Measurements from ENCODE around the gene RAB36. TPM values are rescaled to one million over a fixed set of nuclear protein-coding genes. Genes with fewer than 3 reads are reported as not detected.
A peak's percentile ranks its signal among the peaks of the same experiment; 100 is the strongest.

RAB36 gene
- total RNA-seq, 2 experiments from 2014 or later = 0.41 to 3.0 TPM

DNA sequence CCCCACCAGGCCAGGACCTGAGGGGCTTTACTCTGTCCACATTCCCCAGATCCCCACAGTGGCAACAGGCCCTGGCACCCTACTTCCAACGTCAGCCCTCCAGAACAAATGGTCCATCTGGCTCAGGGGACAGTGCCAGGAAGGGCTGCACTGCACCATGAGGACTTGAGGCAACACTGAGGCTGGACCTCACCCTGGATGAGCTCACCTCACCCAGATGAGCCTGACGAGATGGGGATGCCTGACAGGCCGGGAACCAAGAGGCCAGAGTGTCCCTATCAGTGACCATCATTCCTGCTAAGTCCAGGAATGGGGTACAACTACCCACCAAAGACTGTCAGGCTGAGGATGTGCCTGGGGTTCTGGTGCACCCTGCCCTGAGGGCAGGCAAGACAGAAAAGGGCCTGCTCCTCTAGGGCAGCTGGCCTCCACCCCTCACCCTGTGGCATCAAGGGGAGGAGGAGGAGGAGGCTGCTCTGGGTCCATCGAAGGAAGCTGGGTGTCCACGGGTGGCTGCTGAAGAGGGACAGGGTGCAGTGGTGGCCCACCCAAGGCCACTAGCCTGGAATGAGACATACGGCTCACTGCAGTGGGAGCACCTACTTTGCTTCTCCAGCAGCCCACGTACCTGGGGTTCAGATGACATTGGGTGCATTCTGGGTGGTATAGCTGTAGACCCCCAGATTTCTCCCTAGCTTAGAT, 18.1 kb upstream of the RAB36 start:
- ChIA-PET POLR2A (interaction anchor here (1.2 to 1.3 kb wide), 3 partner anchors 8 to 170 kb away, joined by 3 to 4 read pairs (median 4); no protein-coding TSS in a partner anchor), CTCF (ENCODE audit: unreplicated experiment) (interaction anchor here (3.8 kb wide), 1 partner anchor 168 kb away, joined by 23 read pairs; no protein-coding TSS in a partner anchor)
- H4K20me1 ChIP-seq (ENCODE audit: insufficient read depth, low read length) = no peaks in the 10 kb centered on the region
- H3K9me2 ChIP-seq (ENCODE audit: insufficient read depth, low read length) = no peaks in the 10 kb centered on the region
- H2AFZ ChIP-seq (ENCODE audit: low read length) = no peak overlapping the region
- no peak for DNase-seq (ENCODE audit: low spot score)
- no peak overlapping the region for H3K4me3 ChIP-seq (ENCODE audit: low read depth, low read length, poor library complexity, severe bottlenecking)
- H3K79me2 ChIP-seq (ENCODE audit: insufficient read depth, low read depth, low read length) = no peaks in the 10 kb centered on the region
- peaks cover 19% of the 10 kb centered on the region; the same call in 1 of the 2 replicates for H3K36me3 ChIP-seq (ENCODE audit: insufficient read depth, low read length)
- no peak overlapping the region for H3K4me2 ChIP-seq (ENCODE audit: low read length)
- H3K27ac ChIP-seq (ENCODE audit: low read depth, low read length, poor library complexity, severe bottlenecking) = no peak overlapping the region
- no peaks in the 10 kb centered on the region for H3K9me3 ChIP-seq (ENCODE audit: low read length)
- H3K4me1 ChIP-seq (ENCODE audit: insufficient read depth, low read length, poor library complexity, severe bottlenecking) = peaks cover 17% of the 10 kb centered on the region
- BruUV-seq (replicated peaks) = no TSS peak
- intact Hi-C loops (cut with micrococcal nuclease; ENCODE audit: unreplicated experiment) = loop anchor here (5.0 to 10.0 kb wide), 4 partner anchors 90 to 322 kb away; no protein-coding TSS in a partner anchor
- TF ChIP-seq, protein P1, sequence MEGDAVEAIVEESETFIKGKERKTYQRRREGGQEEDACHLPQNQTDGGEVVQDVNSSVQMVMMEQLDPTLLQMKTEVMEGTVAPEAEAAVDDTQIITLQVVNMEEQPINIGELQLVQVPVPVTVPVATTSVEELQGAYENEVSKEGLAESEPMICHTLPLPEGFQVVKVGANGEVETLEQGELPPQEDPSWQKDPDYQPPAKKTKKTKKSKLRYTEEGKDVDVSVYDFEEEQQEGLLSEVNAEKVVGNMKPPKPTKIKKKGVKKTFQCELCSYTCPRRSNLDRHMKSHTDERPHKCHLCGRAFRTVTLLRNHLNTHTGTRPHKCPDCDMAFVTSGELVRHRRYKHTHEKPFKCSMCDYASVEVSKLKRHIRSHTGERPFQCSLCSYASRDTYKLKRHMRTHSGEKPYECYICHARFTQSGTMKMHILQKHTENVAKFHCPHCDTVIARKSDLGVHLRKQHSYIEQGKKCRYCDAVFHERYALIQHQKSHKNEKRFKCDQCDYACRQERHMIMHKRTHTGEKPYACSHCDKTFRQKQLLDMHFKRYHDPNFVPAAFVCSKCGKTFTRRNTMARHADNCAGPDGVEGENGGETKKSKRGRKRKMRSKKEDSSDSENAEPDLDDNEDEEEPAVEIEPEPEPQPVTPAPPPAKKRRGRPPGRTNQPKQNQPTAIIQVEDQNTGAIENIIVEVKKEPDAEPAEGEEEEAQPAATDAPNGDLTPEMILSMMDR (conservative IDR thresholded peaks at IDR 0.05; ENCODE audit: low read length) = no peak
- no peak for TF ChIP-seq EZH2phosphoT487 (IDR thresholded peaks at IDR 0.05; ENCODE audit: borderline replicate concordance, low read depth, low read length)

- Histone ChIP-seq H3K27ac (ENCODE audit: low read depth, low read length, poor library complexity, severe bottlenecking) (no peak overlapping the region), H3K4me3 (ENCODE audit: low read depth, low read length, poor library complexity, severe bottlenecking) (no peak overlapping the region), H3K9me2 (ENCODE audit: insufficient read depth, low read length) (no peaks in the 10 kb centered on the region), H3K79me2 (ENCODE audit: insufficient read depth, low read depth, low read length) (no peaks in the 10 kb centered on the region), H2AFZ (ENCODE audit: low read length) (peak overlapping the region; percentile 33; the same call in 1 of the 2 replicates), H3K4me1 (ENCODE audit: insufficient read depth, low read length, poor library complexity, severe bottlenecking) (peaks cover 17% of the 10 kb centered on the region), H3K36me3 (ENCODE audit: insufficient read depth, low read length) (peaks cover 19% of the 10 kb centered on the region; the same call in 1 of the 2 replicates), H3K9me3 (ENCODE audit: low read length) (no peaks in the 10 kb centered on the region), H3K4me2 (ENCODE audit: low read length) (no peak overlapping the region), H4K20me1 (ENCODE audit: insufficient read depth, low read length) (no peaks in the 10 kb centered on the region)
- intact Hi-C loops (cut with micrococcal nuclease; ENCODE audit: unreplicated experiment) = loop anchor here (1.0 to 10.0 kb wide), 6 partner anchors 47 to 323 kb away; no protein-coding TSS in a partner anchor
- no peak for DNase-seq (ENCODE audit: low spot score)
- POLR2A ChIA-PET = interaction anchor here (1.2 to 1.3 kb wide), 3 partner anchors 9 to 170 kb away, joined by 3 to 4 read pairs (median 4); no protein-coding TSS in a partner anchor
- TF ChIP-seq, protein P1 (conservative IDR thresholded peaks at IDR 0.05; ENCODE audit: low read length) = no peak
- TF ChIP-seq EZH2phosphoT487 (IDR thresholded peaks at IDR 0.05; ENCODE audit: borderline replicate concordance, low read depth, low read length) = no peak
- CTCF ChIA-PET (ENCODE audit: unreplicated experiment) = interaction anchor here (3.8 kb wide), 1 partner anchor 168 kb away, joined by 23 read pairs; no protein-coding TSS in a partner anchor
- BruUV-seq (replicated peaks) = no TSS peak
Observed at GRCh38 chr22:23127788-23128187, 17.5 kb upstream of the RAB36 start.
